HepG2 (cell line): ENCODE measurements around the gene NFX1. TPM values are rescaled to one million over a fixed set of nuclear protein-coding genes. Genes with fewer than 3 reads are reported as not detected.
A peak's percentile ranks its signal among the peaks of the same experiment; 100 is the strongest.

Experiments
- ELF3 ChIP-seq: IDR thresholded peaks from 2 replicates; pipeline ENCODE4 v1.6.1; 2016; ENCODE audit warnings: missing genetic modification reagents, missing compliant biosample characterization
- HMG20B ChIP-seq: conservative IDR thresholded peaks from 2 replicates; pipeline ENCODE4 v1.6.1; 2016; ENCODE audit warnings: missing genetic modification reagents, missing compliant biosample characterization
- HOXD1 ChIP-seq: sonication (generic); formaldehyde crosslinking; IDR thresholded peaks from 2 replicates; pipeline ENCODE4 v1.5.0; 2020; ENCODE audit warnings: missing genetic modification reagents
- MAF1 ChIP-seq: sonication (generic); formaldehyde crosslinking; IDR thresholded peaks from 2 replicates; pipeline ENCODE4 v1.5.0; 2020; ENCODE audit warnings: missing genetic modification reagents, borderline replicate concordance
- MED13 ChIP-seq: sonication (generic); formaldehyde crosslinking; IDR thresholded peaks from 2 replicates; pipeline ENCODE4 v1.5.0; 2020; ENCODE audit warnings: missing genetic modification reagents
- NFYB ChIP-seq: sonication (generic); formaldehyde crosslinking; IDR thresholded peaks from 2 replicates; pipeline ENCODE4 v1.4.0; 2020; ENCODE audit warnings: missing genetic modification reagents
- PAWR ChIP-seq: sonication (generic); formaldehyde crosslinking; IDR thresholded peaks from 2 replicates; pipeline ENCODE4 v1.4.0; 2020; ENCODE audit warnings: missing genetic modification reagents, mild to moderate bottlenecking, borderline replicate concordance
- PRPF4 ChIP-seq: fragments of 200-400 bp; formaldehyde crosslinking; IDR thresholded peaks from 2 replicates; pipeline ENCODE4 v1.6.1; 2016; ENCODE audit warnings: low read length, low read depth; ENCODE audit not compliant: poor library complexity, severe bottlenecking
- RXRB ChIP-seq: IDR thresholded peaks from 2 replicates; pipeline ENCODE4 v1.6.1; 2016; ENCODE audit warnings: borderline replicate concordance, missing genetic modification reagents, missing compliant biosample characterization
- TBL1XR1 ChIP-seq: fragments of 150-350 bp; IDR thresholded peaks from 2 replicates; pipeline ENCODE4 v1.6.1; 2014; ENCODE audit warnings: borderline replicate concordance, low read length; ENCODE audit not compliant: partially characterized antibody
- ZNF253 ChIP-seq: sonication (generic); formaldehyde crosslinking; IDR thresholded peaks from 2 replicates; pipeline ENCODE4 v1.8.0; 2022; ENCODE audit warnings: mild to moderate bottlenecking, missing genetic modification reagents, borderline replicate concordance
- ZSCAN22 ChIP-seq: sonication (generic); formaldehyde crosslinking; IDR thresholded peaks from 2 replicates; pipeline ENCODE4 v1.4.0; 2020; ENCODE audit warnings: mild to moderate bottlenecking, missing genetic modification reagents
- polyA plus RNA-seq, 8 experiments: library from polyadenylated mRNA; depleted of rRNA in 3 of 8; stranded (reverse) in 7 of 8; unstranded in 1 of 8; fragments of >200 nt; fragmentation: Illumina TruSeq in 4 of 8; extraction: Trizol in 4 of 8; gene quantifications; 2 replicates each; pipeline versions ENCODE4 v1.2.1 to v1.2.3, GENCODE V29; 2011 to 2016; ENCODE audit warnings: low read depth in 4 of 8, missing spikeins in 1 of 8, mixed read lengths in 1 of 8; ENCODE audit not compliant: insufficient read depth in 1 of 8
- total RNA-seq, 5 experiments: library from RNA; depleted of rRNA; stranded (reverse); fragments of >200 nt; fragmentation: Illumina TruSeq; extraction: Trizol; gene quantifications; 2 replicates each; pipeline ENCODE4 v1.2.3, GENCODE V29; 2016; ENCODE audit warnings: low read depth in 1 of 5
- TF ChIP-seq, protein P1 (sequence below): IDR thresholded peaks from 2 replicates; pipeline ENCODE4 v1.6.1; 2012; ENCODE audit warnings: low read depth, low read length, improper control_type of control experiment
- TF ChIP-seq, protein P2 (sequence below): sonication (generic); formaldehyde crosslinking; IDR thresholded peaks from 2 replicates; pipeline ENCODE4 v1.5.0; 2020; ENCODE audit warnings: missing genetic modification reagents, mild to moderate bottlenecking, borderline replicate concordance

The NFX1 gene
- total and polyA plus RNA-seq, 2 of the 13 experiments (the other 11 are each of a cell fraction or from before 2014, with no cell fraction given), result 23.9 to 27.5 TPM

DNA sequence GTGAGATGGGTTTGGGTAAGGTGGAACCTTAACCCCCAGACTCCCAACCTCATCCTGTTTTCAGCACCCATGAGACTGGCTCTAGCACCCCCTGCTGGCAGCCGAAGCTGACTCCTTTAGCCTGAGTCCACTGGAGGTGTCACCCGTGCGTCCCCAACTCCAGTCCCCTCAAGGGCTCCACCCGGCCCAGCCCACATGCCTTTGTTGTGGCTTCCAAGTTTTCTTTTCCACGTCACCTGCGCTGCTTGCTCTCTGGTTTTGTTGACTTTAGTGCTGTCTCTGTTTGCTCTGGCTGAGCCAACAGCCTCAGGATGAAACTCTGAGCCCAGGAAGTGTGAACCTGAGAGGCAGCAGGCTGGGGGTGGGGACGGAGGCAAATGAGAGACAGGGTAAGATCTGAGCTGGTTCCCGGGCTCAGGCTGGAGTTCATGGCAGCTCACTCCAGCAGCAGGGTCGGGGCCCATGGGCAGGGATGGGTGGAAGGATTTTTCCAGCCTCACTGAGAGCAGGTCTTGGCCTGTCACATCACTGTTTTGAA is 125.3 kb downstream of the NFX1 start (continued):
- TF ChIP-seq, protein P1, sequence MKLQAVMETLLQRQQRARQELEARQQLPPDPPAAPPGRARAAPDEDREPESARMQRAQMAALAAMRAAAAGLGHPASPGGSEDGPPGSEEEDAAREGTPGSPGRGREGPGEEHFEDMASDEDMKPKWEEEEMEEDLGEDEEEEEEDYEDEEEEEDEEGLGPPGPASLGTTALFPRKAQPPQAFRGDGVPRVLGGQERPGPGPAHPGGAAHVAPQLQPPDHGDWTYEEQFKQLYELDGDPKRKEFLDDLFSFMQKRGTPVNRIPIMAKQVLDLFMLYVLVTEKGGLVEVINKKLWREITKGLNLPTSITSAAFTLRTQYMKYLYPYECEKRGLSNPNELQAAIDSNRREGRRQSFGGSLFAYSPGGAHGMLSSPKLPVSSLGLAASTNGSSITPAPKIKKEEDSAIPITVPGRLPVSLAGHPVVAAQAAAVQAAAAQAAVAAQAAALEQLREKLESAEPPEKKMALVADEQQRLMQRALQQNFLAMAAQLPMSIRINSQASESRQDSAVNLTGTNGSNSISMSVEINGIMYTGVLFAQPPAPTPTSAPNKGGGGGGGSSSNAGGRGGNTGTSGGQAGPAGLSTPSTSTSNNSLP, result peak; percentile 12; the same call in 1 of the 2 replicates
- TF ChIP-seq MED13 (CRISPR knock-in tag) (0 out of 2 replicates have a peak, but pooled peaks have one; percentile 45), ZSCAN22 (CRISPR knock-in tag) (no peak), TBL1XR1 (peak; percentile 73), RXRB (peak; percentile 98), HMG20B (CRISPR knock-in tag) (peak; percentile 99), HOXD1 (CRISPR knock-in tag) (peak; percentile 91), PRPF4 (peak; percentile 62), PAWR (CRISPR knock-in tag) (no peak), MAF1 (CRISPR knock-in tag) (no peak; the same call in 1 of the 2 replicates), ELF3 (CRISPR knock-in tag) (peak; percentile 95), NFYB (CRISPR knock-in tag) (peak; percentile 40; the same call in 1 of the 2 replicates), ZNF253 (CRISPR knock-in tag) (peak; percentile 86; the same call in 1 of the 2 replicates)
- TF ChIP-seq, protein P2, sequence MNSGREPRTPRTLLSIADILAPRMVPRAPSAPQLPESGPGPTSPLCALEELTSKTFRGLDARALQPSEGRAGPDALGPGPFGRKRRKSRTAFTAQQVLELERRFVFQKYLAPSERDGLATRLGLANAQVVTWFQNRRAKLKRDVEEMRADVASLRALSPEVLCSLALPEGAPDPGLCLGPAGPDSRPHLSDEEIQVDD (CRISPR knock-in tag), result no peak
